CD4-positive, alpha-beta memory T cell (primary cell): Measurements from ENCODE around the gene NDST1. TPM values are rescaled to one million over a fixed set of nuclear protein-coding genes. Genes with fewer than 3 reads are reported as not detected.
A peak's percentile ranks its signal among the peaks of the same experiment; 100 is the strongest.

Source experiments
- CTCF ChIA-PET: fragments of 350-600 bp; sonication (Branson Sonifier 250); formaldehyde crosslinking; loops from one replicate; lab custom pipeline; 2021; ENCODE audit warnings: inconsistent platforms; ENCODE audit not compliant: partially characterized antibody; lab: Charles Lee
- POLR2A ChIA-PET: fragments of 350-600 bp; sonication (Branson Sonifier 250); formaldehyde crosslinking; loops from one replicate; lab custom pipeline; 2021; ENCODE audit not compliant: partially characterized antibody; lab: Charles Lee
- DNase-seq, 5 donors: peaks; one replicate each; pipeline versions ENCODE4 v3.0.0 to v3.0.0-alpha.2; 2020 to 2022; ENCODE audit warnings: mixed read lengths in 1 of 5
- H3K27ac ChIP-seq: one replicate; pipeline ENCODE4 v1.7.0; 2013; ENCODE audit warnings: low read depth, low read length
- H3K27me3 ChIP-seq: 2 replicates; pipeline ENCODE4 v1.7.0; 2013; ENCODE audit warnings: mild to moderate bottlenecking, low read length, moderate library complexity; ENCODE audit not compliant: insufficient read depth
- H3K36me3 ChIP-seq: 2 replicates; pipeline ENCODE4 v1.7.0; 2013; ENCODE audit warnings: mild to moderate bottlenecking, low read length, moderate library complexity; ENCODE audit not compliant: insufficient read depth
- H3K4me1 ChIP-seq: 2 replicates; pipeline ENCODE4 v1.7.0; 2013; ENCODE audit warnings: mild to moderate bottlenecking, low read length, moderate library complexity; ENCODE audit not compliant: insufficient read depth
- H3K4me3 ChIP-seq, 2 donors: one replicate each; pipeline ENCODE4 v1.7.0; 2013; ENCODE audit warnings: low read length in 2 of 2, mild to moderate bottlenecking in 1 of 2
- H3K9me3 ChIP-seq, 2 donors: one replicate each; pipeline ENCODE4 v1.7.0; 2013; ENCODE audit warnings: low read length in 2 of 2, control low read depth in 1 of 2; ENCODE audit not compliant: control insufficient read depth in 1 of 2
- H3K27ac Mint-ChIP-seq, 7 donors: one replicate each; pipeline ENCODE4 v1.8.0; 2020 to 2021; ENCODE audit warnings: mixed read lengths in 7 of 7, mild to moderate bottlenecking in 6 of 7, inconsistent platforms in 3 of 7, moderate library complexity in 3 of 7
- H3K27me3 Mint-ChIP-seq, 2 donors: one replicate each; pipeline ENCODE4 v1.8.0; 2020 to 2021; ENCODE audit warnings: mixed read lengths in 2 of 2
- H3K36me3 Mint-ChIP-seq, 2 donors: one replicate each; pipeline ENCODE4 v1.8.0; 2020 to 2021; ENCODE audit warnings: mixed read lengths in 2 of 2, inconsistent platforms in 1 of 2, mild to moderate bottlenecking in 1 of 2
- H3K4me1 Mint-ChIP-seq, 4 donors: one replicate each; pipeline ENCODE4 v1.8.0; 2020 to 2021; ENCODE audit warnings: mixed read lengths in 4 of 4, mild to moderate bottlenecking in 1 of 4
- H3K4me3 Mint-ChIP-seq, 8 donors: one replicate each; pipeline ENCODE4 v1.8.0; 2020 to 2021; ENCODE audit warnings: mixed read lengths in 8 of 8, mild to moderate bottlenecking in 7 of 8, moderate library complexity in 6 of 8, inconsistent platforms in 3 of 8
- H3K9me3 Mint-ChIP-seq, 8 donors: one replicate each; pipeline ENCODE4 v1.8.0; 2020 to 2021; ENCODE audit warnings: mixed read lengths in 8 of 8, mild to moderate bottlenecking in 5 of 8, inconsistent platforms in 3 of 8, moderate library complexity in 1 of 8
- intact Hi-C: fragments of 100-400 bp; cut with micrococcal nuclease; formaldehyde crosslinking; loops from one replicate; pipeline ENCODE4 v1.15.1; 2023
- polyA plus RNA-seq, 2 donors: library from polyadenylated mRNA; unstranded; fragments of 300-500 nt; fragmentation: Illumina TruSeq; gene quantifications; one replicate each; pipeline ENCODE4 v1.2.3, GENCODE V29; 2021
- total RNA-seq, 2 experiments: library from RNA; stranded (reverse); gene quantifications; one replicate each; pipeline ENCODE4 v1.2.3, GENCODE V29; 2021

Gene NDST1
- total and polyA plus RNA-seq, 4 experiments from 2014 or later: 0.29 to 0.64 (median 0.35) TPM; not detected in 1

DNA sequence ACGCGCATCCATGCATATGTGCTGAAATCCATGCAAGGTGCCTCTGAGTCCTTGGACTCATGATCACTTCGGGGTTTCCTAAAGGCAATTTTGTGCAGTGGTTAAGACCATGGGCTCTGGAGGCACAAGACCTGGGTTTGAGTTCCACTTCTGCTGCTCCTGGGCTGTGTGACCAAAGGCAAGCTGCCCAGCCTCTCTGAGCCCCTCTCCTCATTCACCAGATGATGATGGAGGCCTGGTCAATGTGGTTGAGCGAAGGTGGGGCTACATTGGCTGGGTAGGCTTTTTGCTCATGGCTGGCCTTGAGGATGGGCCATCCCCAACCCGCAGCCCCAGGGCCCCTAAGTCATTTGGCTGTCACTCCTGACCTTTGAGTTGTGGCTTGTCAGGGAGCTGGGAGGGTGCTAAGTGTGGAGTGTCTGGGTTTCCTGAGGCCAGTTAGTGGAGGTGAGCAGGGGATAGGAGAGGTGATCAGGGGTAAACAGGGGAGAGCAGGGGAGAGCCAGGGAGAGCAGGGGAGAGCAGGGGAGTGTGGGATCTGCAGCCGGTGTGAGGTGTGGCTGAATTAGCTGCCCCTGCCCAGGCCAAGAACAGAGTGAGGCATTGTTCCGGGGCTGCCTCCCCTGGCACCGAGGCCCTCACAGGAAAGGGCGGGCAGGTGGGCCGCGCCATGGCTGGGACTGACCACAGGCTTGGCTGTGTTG lies 68.0 kb downstream of the NDST1 start:
- Histone ChIP-seq H3K4me1 (no peaks in the 10 kb centered on the region), H3K9me3 (no peaks in the 10 kb centered on the region), H3K27ac (no peak overlapping the region), H3K36me3 (no peaks in the 10 kb centered on the region), H3K27me3 (no peaks in the 10 kb centered on the region), H3K4me3 (no peak overlapping the region)
- CTCF ChIA-PET: no interaction called here
- intact Hi-C loops: no loop called here
- H3K27me3 Mint-ChIP-seq: peaks cover 4% of the 10 kb centered on the region in 2 donors
- H3K36me3 Mint-ChIP-seq: no peaks in the 10 kb centered on the region
- H3K4me1 Mint-ChIP-seq: no peaks in the 10 kb centered on the region
- DNase-seq: no peak
- no peak overlapping the region for H3K4me3 Mint-ChIP-seq
- no peaks in the 10 kb centered on the region for H3K9me3 Mint-ChIP-seq
- POLR2A ChIA-PET: no interaction called here
- H3K27ac Mint-ChIP-seq: peak overlapping the region in 1 of 7 donors; percentile 66

DNA sequence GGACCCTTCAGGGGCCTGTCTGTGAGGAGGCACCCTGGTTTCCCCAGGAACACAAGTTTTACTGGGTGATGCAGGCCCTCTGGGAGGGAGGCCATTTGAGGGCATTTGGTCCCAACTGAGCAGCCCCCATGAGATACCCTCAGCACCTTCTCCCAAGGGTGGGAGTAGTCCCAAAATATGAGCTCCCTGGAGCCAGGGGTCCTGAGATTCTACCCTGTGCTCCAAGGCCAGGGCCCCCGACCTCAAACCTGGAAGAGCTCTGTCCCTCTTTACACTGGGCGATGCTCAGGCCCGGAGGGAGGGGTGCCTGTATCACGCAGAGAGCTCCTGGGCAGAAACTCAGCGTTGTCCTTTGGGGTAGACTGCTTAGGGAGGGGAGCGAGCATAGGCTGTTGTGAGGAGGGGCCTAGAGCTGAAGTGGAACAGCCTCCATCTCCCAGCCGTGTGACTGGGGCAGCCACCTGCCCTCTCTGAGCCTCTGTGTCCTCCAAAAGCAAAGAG lies 68.6 kb downstream of the NDST1 start:
- no peaks in the 10 kb centered on the region for H3K9me3 ChIP-seq
- no peaks in the 10 kb centered on the region for H3K27me3 ChIP-seq
- Mint-ChIP-seq H3K4me3 (no peak overlapping the region), H3K4me1 (no peaks in the 10 kb centered on the region), H3K27ac (no peak overlapping the region), H3K9me3 (no peaks in the 10 kb centered on the region), H3K27me3 (peaks cover 4% of the 10 kb centered on the region in 2 donors), H3K36me3 (no peaks in the 10 kb centered on the region)
- intact Hi-C loops: no loop called here
- H3K36me3 ChIP-seq: no peaks in the 10 kb centered on the region
- CTCF ChIA-PET: no interaction called here
- H3K27ac ChIP-seq: no peak overlapping the region
- DNase-seq: no peak
- H3K4me1 ChIP-seq: no peaks in the 10 kb centered on the region
- POLR2A ChIA-PET: no interaction called here
- no peak overlapping the region for H3K4me3 ChIP-seq

DNA sequence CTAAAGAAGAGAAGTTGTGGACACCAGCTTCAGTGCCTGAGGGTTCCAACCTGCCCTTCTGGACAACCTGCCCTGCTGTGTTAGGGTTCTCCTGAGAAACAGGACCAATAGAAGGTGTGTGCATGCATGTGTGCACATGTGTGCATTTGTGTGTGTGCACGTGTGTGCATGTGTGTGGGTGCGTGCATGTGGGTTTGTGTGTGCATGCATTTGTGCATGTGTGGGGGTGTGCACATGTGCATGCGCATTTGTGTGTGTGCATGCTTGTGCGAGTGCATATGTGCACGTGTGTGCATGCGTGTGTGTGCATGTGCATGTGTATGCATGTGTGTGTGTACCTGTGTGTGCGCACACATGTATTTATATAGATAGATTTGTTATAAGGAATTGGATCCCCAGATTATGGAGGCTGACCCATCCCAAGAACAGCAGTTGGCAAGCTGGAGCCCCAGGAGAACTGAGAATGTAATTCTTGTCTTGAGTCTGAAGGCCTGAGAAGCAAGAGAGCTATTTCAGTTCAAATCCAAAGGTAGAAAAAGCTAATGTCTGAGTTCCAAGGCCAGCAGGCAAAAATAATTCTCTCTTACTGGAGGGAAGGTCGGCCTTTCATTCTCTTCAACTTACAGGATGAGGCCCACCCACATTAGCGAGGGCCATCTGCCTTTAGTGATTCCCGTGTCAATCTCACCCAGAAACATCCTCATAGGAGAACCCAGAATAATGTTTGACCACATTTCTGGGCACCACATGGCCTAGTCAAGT lies 69.6 kb downstream of the NDST1 start:
- no peak overlapping the region for H3K27ac ChIP-seq
- Mint-ChIP-seq H3K36me3 (no peaks in the 10 kb centered on the region), H3K9me3 (peaks cover 0 to 1% (median 0%) of the 10 kb centered on the region in 8 donors), H3K27me3 (peaks cover 4 to 6% of the 10 kb centered on the region in 2 donors), H3K4me1 (no peaks in the 10 kb centered on the region), H3K27ac (no peak overlapping the region), H3K4me3 (peak overlapping the region in 1 of 8 donors; percentile 39)
- intact Hi-C loops: no loop called here
- DNase-seq: no peak
- H3K36me3 ChIP-seq: no peaks in the 10 kb centered on the region
- no peaks in the 10 kb centered on the region for H3K27me3 ChIP-seq
- ChIA-PET CTCF (interaction anchor here (1.1 kb wide), 1 partner anchor 269 kb away, joined by 3 read pairs; no protein-coding TSS in a partner anchor), POLR2A (no interaction called here)
- H3K4me3 ChIP-seq: no peak overlapping the region
- H3K9me3 ChIP-seq: no peaks in the 10 kb centered on the region
- no peaks in the 10 kb centered on the region for H3K4me1 ChIP-seq

DNA sequence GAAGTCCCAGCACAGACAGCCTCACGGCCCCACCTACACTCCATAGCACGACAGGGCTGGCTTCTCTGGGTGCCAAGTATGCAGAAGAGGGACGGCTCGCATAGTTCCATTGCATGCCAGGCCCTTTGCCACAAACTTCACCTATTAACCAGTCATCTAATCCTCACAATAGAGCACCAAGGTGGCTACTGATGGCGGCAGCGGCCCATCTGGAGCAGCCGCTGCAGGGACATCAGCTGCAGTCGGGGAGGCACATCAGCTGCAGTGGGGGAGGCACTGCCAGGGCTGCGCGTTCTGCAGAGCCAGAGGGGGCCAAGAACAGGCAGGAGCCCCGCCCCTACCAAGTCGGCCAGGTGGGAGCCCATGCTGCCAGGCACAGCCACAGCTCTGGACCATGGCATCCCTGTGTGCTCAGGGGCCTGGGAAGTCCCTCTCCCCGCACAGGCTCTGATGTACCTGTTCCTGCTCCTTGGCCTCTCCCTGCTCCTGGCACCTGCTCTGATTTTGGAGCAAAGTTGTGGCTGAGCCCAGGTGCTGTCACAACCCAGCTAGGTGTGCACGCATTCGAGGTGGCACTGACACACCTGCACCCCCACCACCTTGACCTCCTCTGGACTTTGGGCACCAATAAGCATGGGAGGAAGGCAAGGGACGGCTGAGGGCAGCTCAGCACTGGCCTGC lies 71.0 kb downstream of the NDST1 start:
- Mint-ChIP-seq H3K9me3 (peaks cover 0 to 1% (median 0%) of the 10 kb centered on the region in 8 donors), H3K27ac (no peak overlapping the region), H3K4me1 (no peaks in the 10 kb centered on the region), H3K36me3 (no peaks in the 10 kb centered on the region), H3K4me3 (no peak overlapping the region), H3K27me3 (peaks cover 4 to 6% of the 10 kb centered on the region in 2 donors)
- intact Hi-C loops: no loop called here
- Histone ChIP-seq H3K9me3 (no peaks in the 10 kb centered on the region), H3K4me1 (no peaks in the 10 kb centered on the region), H3K4me3 (no peak overlapping the region), H3K27ac (no peak overlapping the region), H3K27me3 (no peaks in the 10 kb centered on the region), H3K36me3 (no peaks in the 10 kb centered on the region)
- ChIA-PET POLR2A (no interaction called here), CTCF (interaction anchor here (1.1 kb wide), 1 partner anchor 268 kb away, joined by 3 read pairs; no protein-coding TSS in a partner anchor)
- DNase-seq: no peak

DNA sequence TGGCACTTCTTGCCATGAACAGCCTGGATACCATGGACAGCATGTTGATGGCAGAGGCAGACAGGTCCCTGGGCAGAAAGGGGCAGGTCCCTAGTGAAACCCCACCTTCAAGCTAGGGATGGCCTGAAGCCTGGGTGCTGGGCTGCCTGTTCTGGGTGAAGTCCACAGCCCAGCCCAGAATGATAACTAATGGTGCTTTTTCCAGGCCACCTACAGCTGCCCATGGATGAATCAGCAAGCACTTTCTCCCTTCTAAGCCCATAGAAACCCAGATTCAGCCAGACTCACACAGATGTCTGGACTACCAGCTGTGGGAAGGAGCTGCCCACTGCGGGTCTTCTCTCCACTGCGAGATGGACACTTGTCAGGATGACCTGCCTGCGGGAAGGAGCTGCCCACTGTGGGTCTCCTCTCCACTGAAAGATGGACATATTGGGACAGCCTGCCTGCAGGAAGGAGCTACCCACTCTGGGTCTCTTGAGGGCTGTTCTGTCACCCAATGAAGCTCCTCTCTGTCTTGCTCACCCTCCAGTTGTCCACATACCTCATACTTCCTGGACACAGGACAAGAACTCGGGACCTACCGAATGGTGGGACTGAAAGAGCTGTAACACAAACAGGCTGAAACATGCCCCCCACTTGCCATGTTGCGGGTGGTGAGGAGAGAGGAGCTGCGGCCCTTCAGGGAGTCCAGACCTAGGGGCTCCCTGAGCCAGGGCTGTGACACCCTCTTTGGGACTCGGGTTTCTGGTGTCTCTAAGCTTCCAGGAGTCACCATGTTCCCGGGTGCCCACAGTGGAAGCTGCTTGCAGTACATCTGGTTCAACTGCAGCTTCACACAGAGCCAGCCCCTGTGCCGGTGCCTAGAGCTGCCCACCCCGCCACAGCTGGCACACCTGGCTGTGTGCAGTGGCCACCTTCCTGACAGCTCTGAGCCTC lies 71.8 kb downstream of the NDST1 start:
- H3K4me1 ChIP-seq: no peaks in the 10 kb centered on the region
- DNase-seq: no peak
- Mint-ChIP-seq H3K27me3 (peaks cover 4 to 6% of the 10 kb centered on the region in 2 donors), H3K4me3 (no peak overlapping the region), H3K9me3 (peaks cover 0 to 1% (median 0%) of the 10 kb centered on the region in 8 donors), H3K27ac (no peak overlapping the region), H3K36me3 (no peaks in the 10 kb centered on the region), H3K4me1 (no peaks in the 10 kb centered on the region)
- no peak overlapping the region for H3K27ac ChIP-seq
- ChIA-PET CTCF (interaction anchor here (1.3 kb wide), 1 partner anchor 20 kb away, joined by 8 read pairs; no protein-coding TSS in a partner anchor), POLR2A (no interaction called here)
- H3K27me3 ChIP-seq: no peaks in the 10 kb centered on the region
- no peaks in the 10 kb centered on the region for H3K9me3 ChIP-seq
- intact Hi-C loops: no loop called here
- H3K36me3 ChIP-seq: no peaks in the 10 kb centered on the region
- no peak overlapping the region for H3K4me3 ChIP-seq

DNA sequence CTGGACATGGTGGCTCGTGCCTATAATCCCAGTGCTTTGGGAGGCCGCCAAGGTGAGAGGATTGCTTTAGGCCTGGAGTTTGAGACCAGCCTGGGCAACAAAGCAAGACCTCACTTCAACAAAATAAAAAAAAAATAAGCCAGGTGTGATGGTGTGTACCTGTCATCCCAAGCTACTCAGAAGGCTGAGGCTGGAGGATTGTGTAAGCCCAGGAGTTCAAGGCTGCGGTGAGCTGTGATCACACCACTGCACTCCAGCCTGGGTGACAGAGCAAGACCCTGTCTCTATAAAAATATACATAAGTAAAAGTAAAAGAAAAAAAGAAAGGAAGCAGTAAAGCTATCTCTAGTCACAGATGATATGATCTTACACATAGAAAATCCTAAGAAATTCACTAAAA lies 73.0 kb downstream of the NDST1 start:
- intact Hi-C loops: no loop called here
- DNase-seq: no peak
- Mint-ChIP-seq H3K27me3 (peaks cover 4 to 6% of the 10 kb centered on the region in 2 donors), H3K36me3 (no peaks in the 10 kb centered on the region), H3K27ac (no peak overlapping the region), H3K4me3 (no peak overlapping the region), H3K9me3 (peaks cover 0 to 1% (median 0%) of the 10 kb centered on the region in 8 donors), H3K4me1 (no peaks in the 10 kb centered on the region)
- Histone ChIP-seq H3K27me3 (no peaks in the 10 kb centered on the region), H3K4me3 (no peak overlapping the region), H3K9me3 (no peaks in the 10 kb centered on the region), H3K27ac (no peak overlapping the region), H3K4me1 (no peaks in the 10 kb centered on the region), H3K36me3 (no peaks in the 10 kb centered on the region)
- CTCF ChIA-PET: no interaction called here
- POLR2A ChIA-PET: interaction anchor here (0.5 kb wide), 1 partner anchor 238 kb away, joined by 4 read pairs; no protein-coding TSS in a partner anchor
